ENCODE measurements around the gene FAM221B. TPM values are rescaled to one million over a fixed set of nuclear protein-coding genes. Genes with fewer than 3 reads are reported as not detected.

The FAM221B gene
- total and polyA plus RNA-seq, 2 donors (not counting 1 experiment from before 2014, with no cell fraction given) = not detected

- Mint-ChIP-seq H3K4me1 (peaks cover 9% of the 10 kb centered on the region), H3K9me3 (ENCODE audit: insufficient read depth) (no peaks in the 10 kb centered on the region), H3K27ac (no peak overlapping the region), H3K27me3 (peaks cover 4% of the 10 kb centered on the region), H3K4me3 (peak overlapping the region; percentile 29)
- Histone ChIP-seq H3K4me1 (ENCODE audit: control insufficient read depth in 2 of 2, insufficient read depth in 2 of 2, low read length in 2 of 2) (peaks cover 5% of the 10 kb centered on the region in 2 donors), H2AFZ (ENCODE audit: insufficient read depth, low read depth, low read length, poor library complexity, severe bottlenecking) (no peak overlapping the region), H3K79me2 (ENCODE audit: control insufficient read depth, insufficient read depth, low read length) (peaks cover 5% of the 10 kb centered on the region), H3K4me2 (replicated peaks; ENCODE audit: low read depth, low read length, poor library complexity, severe bottlenecking) (no peak overlapping the region), H3K9me3 (ENCODE audit: control extremely low read depth in 1 of 3, control insufficient read depth in 2 of 3, insufficient read depth in 1 of 3, low read length in 2 of 3) (no peaks in the 10 kb centered on the region), H4K20me1 (ENCODE audit: control insufficient read depth, insufficient read depth, low read length, poor library complexity, severe bottlenecking) (peaks cover 9% of the 10 kb centered on the region), H3K4me3 (ENCODE audit: control extremely low read depth in 1 of 5, extremely low read depth in 1 of 5, insufficient read depth in 1 of 5, low read depth in 2 of 5, low read length in 4 of 5) (no peak overlapping the region), H3K27ac (ENCODE audit: low read length in 2 of 2) (no peak overlapping the region), H3K36me3 (replicated peaks in 1 of 2; ENCODE audit: control extremely low read depth in 1 of 2, control insufficient read depth in 1 of 2, extremely low read depth in 1 of 2, insufficient read depth in 2 of 2, low read length in 1 of 2) (no peaks in the 10 kb centered on the region), H3K9ac (ENCODE audit: low read length) (no peak overlapping the region), H3K27me3 (replicated peaks in 1 of 4; ENCODE audit: control extremely low read depth in 1 of 4, control insufficient read depth in 3 of 4, insufficient read depth in 4 of 4, low read length in 3 of 4) (peaks cover 0 to 6% (median 3%) of the 10 kb centered on the region in 4 experiments)
- ChIA-PET POLR2A (no interaction called here), CTCF (interaction anchor here (1.0 to 2.6 kb wide), 6 partner anchors 17 to 153 kb away, joined by 3 to 24 read pairs (median 6); partner anchors contain the start of gene SPAG8)
- DNase-seq (no peak), ATAC-seq (ENCODE audit: low read depth) (no peak)
- intact Hi-C loops (cut with micrococcal nuclease) = no loop called here
- WGBS (ENCODE audit: insufficient coverage) = 97% methylated on average over 30 of the region's 34 CpGs
- TF ChIP-seq CTCF (IDR thresholded peaks at IDR 0.05) = no peak
- no peak for TF ChIP-seq EZH2 (IDR thresholded peaks at IDR 0.05; ENCODE audit: borderline replicate concordance, insufficient read depth, low read depth, low read length, poor library complexity, severe bottlenecking)
Observed at GRCh38 chr9:35792024-35792813, 36.3 kb downstream of the FAM221B start.

All from B cell (primary cell).